Measurements from ENCODE around the gene TMEM132C.

- TF ChIP-seq CTCF (conservative IDR thresholded peaks at IDR 0.05) = no peak
- TF ChIP-seq ZFX (IDR thresholded peaks at IDR 0.05) = no peak
Measured at GRCh38 chr12:128314611-128315010, 47.6 kb downstream of the TMEM132C start.

Data from C4-2B (cell line).